NCI-H524 treated with DMSO at 0.1 percent for 48 hours (cell line): Measurements from ENCODE around the gene SPSB1.

Source experiments
- DNase-seq: peaks from one replicate; lab custom pipeline; 2025; lab: John Stamatoyannopoulos, UW

The SPSB1 gene

DNA sequence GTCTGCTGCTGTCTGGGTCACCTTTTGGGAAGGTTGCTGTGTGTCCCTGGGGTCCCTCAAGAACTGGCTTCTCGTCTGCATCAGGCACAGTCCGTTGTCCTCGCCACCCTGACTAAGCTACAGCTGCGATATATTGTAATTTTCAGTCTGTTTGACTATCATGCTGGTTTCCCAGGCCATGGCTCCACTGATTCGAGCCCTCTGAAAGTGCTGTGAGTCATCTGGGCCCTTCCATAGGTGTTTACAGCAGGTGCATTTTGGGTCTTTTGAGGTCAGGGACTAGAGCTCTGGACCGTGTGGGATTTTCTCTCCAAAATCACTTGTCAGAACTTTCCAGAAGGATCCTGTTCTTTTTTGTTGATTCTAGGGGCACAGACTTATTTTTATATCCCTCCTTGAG, 52.8 kb downstream of the SPSB1 start:
- no peak for DNase-seq

DNA sequence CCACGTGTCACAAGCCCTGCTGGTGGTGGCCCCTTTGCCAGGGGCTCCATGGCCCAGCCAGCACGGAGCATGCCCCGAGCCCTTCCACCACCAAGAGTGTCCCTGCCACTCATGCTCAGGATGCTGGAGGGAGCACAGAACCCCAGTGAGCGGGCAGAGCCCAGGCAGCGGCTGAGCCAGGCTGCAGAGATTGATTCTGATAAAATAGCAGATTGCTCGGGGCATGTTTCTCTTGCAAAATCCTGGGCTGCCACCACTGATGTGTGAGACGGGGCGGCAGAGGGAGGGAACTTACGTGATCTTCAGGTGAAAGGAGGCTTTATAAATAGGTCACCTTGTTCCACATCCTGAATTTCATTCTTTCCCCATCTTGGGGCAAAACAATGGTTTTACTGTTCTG, 53.2 kb downstream of the SPSB1 start:
- DNase-seq = no peak

DNA sequence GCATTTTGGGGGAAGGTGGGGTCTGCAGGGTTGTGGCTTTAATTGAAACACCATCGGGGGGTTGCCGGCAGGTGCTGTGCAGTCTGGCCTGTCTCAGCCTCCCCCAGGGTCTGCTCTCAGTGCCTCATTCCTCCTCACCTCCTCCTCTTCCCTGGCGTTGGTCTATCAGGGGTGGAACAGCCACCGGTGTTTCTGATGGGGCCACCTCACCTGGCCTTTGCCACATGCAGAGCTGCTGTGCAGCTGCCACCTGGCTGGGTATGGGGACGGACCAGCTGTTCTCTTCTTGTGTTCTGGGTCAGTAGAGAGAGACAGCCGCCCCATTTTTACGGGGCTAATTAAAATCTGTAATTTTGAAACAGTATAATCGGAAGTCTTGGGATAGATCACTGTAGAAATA, 53.9 kb downstream of the SPSB1 start:
- DNase-seq = no peak

GRCh38 chr1:9347095-9347850, 54.6 kb downstream of the SPSB1 start:
- DNase-seq = no peak

DNA sequence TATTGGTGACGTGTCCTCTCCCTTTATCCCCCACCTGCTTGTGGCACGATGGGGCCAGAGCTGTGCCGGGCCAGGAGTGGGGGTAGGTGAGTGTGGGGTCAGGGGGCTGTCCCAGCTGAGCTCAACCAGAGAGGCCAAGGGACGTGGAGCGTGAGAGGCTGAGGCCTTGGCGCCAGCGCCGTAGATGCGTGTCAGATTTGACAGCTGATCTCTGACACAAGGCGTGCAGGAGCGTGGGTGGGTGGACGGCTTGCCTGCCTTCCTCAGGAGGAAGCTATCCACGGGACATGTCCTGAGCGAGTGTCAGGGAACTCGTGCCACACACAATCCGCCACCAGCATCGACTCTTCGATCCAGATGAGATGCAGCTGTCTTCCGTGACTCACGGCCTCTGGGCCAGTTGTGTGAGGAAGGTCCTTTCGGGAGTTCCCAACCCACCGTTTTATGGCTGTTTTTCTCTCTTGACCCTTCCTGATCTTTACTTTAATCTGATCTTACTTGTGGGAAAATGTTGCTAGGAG, 56.7 kb downstream of the SPSB1 start:
- no peak for DNase-seq

DNA sequence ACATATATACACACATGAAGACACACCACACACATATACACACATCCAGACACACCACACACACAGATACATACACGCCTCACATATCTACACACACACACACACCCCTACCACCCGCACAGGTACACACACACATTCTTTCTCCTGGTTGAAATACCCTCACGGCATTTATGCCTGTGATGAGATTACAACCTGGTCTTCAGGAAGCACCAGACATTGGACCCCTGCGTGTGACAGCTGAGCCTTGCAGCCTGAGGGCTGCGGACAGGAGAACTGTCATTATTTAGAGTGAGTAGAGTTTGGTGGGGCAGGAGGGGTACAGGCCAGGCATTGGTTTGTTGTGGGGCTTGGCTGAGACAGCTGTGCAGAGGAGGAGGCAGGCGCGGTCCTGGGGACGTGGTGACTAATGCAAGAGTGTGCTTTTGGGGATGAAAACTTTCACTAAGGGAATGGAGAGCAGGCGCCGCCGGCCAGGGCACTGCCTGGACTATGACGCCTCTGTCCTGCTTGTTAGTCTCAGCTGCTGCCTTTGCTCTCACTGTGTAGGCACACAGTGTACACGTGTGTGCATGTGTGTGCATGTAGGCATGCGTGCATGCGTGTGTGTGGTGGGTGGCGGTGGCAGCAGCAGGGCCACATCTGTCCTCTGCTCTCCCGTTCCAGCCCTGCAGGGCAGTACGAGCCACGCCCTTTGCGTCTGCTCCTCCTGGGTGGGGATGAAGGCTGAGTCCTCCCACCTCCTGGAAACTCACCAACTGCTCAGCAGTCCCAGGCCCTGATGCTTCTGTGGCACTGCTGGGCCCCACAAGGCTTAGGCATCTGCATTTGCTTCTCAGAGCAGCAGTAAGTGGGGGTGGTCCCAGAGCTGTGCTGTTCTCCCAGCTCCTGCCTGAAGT, 57.6 kb downstream of the SPSB1 start:
- no peak for DNase-seq

- DNase-seq = no peak
Observed at GRCh38 chr1:9350960-9351359, 58.3 kb downstream of the SPSB1 start.

DNA sequence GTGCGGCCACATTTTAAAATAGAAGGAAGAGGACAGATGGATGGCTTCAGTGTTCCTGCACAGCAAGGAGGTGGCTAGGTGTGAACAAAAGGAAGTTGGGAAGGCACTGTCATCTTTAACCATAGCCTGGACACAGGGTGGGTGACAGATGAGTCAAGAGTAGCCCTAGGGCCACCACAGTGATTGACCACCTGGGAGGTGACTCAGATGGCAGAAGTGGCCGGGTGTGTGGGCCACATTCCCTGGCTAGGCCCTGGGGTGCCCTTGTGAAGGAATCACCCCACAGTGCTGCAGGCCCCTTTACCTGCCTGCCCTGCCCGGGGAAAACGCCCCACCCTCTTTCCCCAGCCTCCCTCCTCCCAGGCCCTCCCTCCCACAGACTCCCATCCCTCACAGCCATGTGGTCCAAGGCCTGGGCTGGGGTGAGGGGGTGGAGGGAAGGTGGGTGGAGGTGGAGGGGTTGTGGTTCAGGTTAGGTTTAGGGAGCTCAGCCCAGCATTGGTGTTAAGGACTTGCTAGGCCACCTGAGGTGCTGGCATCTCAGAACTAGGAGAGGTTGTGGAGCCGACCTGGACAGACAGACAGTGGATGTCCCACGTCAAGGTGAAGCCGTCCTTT, 59.1 kb downstream of the SPSB1 start:
- DNase-seq = no peak

GRCh38 chr1:9352377-9353134, 59.9 kb downstream of the SPSB1 start:
- DNase-seq = no peak

DNA sequence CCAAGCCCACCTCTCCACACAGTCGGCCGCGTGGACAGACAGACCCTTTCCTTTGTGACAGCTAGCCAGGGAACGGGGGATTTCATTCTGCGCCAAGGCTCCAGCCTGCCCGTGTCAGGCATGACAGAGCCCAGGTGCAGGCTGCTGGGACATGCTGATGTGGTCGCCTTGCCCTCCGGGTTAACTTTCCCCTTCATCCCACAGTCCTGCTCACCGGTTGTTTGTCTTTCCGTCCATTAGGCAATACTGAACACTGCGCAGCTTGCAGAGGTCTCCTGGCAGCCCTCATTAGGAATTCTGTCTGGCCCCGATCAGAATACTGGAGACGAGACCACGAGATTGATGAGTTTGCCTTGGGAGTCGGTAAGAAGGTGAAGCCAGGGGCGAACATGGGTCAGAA, 62.8 kb downstream of the SPSB1 start:
- DNase-seq = no peak

DNA sequence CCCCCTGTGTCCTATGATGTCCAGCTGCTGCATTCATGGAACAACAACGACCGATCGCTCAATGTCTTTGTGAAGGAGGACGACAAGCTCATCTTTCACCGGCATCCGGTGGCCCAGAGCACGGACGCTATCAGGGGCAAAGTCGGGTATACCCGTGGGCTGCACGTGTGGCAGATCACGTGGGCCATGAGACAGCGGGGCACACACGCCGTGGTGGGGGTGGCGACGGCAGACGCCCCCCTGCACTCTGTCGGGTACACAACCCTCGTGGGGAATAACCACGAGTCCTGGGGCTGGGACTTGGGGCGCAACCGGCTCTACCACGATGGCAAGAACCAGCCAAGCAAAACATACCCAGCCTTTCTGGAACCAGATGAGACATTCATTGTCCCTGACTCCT, 63.3 kb downstream of the SPSB1 start:
- DNase-seq = no peak

DNA sequence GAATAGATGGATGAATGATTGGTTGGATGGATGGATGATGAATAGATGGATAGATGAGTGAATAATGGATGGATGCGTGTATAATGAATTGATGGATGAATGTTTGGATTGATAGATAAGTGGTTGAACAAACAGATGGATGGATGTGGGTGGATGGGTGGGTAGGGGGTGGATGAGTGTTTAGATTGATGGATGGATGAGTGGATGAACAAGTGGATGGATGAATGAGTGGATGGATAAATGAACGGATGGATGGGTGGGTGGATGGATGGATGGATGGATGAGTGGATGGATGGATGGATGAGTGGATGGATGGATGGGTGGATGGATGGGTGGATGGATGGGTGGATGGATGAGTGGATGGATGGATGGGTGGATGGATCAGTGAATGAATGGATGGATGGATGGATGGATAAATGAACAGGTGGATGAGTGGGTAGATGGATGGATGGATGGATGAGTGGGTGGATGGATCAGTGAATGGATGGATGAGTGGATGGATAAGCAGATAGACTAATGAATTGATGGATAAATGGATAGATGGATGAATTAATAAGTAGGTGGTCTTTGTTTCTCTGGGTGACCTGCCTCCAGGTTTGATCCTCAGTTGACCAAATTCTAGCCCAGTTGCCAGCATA, 64.3 kb downstream of the SPSB1 start:
- no peak for DNase-seq

GRCh38 chr1:9357958-9358357, 65.3 kb downstream of the SPSB1 start:
- DNase-seq = no peak

DNA sequence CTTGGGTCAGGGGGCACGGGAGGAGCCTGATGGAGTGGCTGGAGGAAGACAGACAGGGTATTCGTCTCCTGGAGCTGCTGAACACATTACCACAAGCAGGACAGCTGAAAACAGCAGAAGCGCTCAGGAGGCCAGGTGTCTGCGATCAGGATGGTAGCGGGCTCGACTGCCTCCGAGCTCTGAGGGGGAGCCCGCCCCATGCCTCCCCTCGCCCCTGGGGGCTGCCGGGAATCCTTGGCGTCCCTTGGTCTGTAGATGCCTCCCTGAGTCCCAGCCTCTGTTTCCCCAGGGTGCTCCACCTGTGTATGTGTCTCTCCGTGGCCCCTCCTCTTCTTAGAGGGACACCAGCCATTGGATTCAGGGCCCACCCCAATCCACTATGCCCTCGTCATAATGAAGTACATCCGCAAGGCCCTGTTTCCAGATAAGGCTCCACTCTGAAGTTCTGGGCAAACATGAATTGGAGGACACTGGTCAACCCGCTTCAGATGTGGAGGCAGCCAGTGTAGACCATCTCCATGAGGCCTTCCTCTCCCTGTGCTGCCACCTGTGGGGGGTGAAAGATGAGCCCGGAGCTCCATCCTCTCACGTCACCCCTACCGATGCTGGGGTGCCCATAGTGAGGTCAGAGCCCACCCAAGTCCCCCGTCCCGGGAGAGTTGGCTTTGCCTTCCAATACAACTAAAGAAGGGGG, 67.8 kb downstream of the SPSB1 start:
- no peak for DNase-seq

GRCh38 chr1:9361630-9362260, 69.1 kb downstream of the SPSB1 start:
- no peak for DNase-seq

- no peak for DNase-seq
Observed at GRCh38 chr1:9362488-9362887, 69.8 kb downstream of the SPSB1 start.

DNA sequence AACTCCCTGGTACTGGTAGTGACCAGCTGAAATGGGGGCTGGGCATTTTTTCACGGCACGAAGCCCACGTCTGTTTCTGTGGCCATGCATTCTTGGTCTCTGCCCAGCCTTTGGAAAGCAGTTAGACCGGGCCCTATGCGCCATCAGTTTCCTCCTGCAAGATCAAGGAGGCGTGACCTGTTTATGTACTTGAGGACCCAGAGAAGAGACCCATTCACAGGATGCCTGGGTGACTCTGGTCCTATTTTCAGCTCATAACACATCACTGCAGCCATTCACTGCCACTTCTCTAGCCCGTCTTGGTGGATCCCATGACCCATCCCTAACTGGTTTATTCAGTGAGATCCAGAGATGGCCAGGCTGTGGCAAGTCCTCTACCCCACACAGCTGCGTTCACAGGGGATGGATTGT, 70.4 kb downstream of the SPSB1 start:
- DNase-seq = no peak

DNA sequence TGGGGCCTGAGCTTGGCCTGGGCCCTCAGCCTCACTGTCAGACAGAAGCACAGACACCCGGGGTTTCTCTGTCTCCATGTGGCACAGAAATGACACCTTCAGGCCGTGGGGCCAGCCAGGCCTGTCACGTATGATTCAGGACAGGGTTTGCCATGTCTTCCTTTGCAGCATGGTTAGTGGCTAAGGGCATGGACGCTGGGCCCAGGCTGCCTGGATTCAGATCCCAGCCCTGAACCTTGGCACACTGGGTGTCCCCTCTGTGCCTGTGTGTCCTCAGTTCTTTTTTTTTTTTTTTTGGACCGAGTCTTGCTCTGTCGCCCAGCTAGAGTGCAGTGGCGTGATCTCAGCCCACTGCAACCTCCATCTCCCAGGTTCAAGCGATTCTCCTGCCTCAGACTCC, 73.6 kb downstream of the SPSB1 start:
- DNase-seq = no peak

- DNase-seq = no peak
Observed at GRCh38 chr1:9366943-9367780, 74.5 kb downstream of the SPSB1 start.
